ENCODE results near the gene THUMPD2.

DNA sequence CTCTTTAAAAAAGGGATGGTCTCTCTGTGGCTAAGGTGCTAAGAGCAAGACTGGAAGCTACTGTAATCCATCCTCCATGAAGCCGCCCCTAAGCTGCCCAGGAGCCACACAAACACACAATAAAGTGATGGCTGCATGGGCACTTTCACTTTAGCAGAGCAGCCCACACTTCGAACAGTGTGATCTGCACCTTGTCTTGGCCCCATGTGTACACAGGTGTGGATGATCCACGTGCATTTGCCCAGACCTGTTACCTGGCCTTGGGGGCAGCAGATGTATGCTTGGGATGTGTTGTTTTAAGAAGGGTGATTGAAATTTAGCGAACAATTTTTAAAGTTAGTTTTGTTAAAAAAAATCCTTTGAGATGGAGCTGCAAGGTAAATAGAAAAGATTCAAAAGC, 73.4 kb downstream of the THUMPD2 start:
- TF ChIP-seq POLR2AphosphoS5 (IDR thresholded peaks at IDR 0.05; ENCODE audit: insufficient read depth in 1 of 2, low read depth in 1 of 2): no peak
- TF ChIP-seq CTCF (IDR thresholded peaks at IDR 0.05): no peak
